ENCODE measurements around the gene WNT4. TPM values are rescaled to one million over a fixed set of nuclear protein-coding genes. Genes with fewer than 3 reads are reported as not detected.

WNT4 gene
- total and polyA plus RNA-seq, 2 donors = 1.8 to 1.9 TPM

DNA sequence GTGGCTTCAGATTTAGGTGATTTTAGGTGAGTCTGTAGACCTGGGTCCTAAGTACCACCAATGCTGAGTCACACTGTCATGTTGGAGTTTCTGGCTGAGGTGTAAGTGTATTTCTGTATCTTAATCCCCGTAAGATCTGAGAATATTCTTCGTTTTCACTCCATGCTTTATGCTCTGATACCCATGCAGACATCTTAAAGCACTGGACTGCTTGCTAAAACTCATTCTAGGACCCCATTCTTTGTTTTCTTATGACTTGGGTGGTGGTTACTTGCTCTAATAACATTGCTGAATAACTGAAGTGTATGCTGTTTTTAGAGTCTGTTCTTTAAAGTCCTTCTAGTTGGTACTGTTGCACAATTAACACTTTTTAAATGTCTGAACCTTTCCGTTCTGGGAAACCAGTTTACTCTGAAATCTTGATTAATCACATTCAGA, 53.7 kb downstream of the WNT4 start:
- H3K27me3 ChIP-seq (ENCODE audit: control insufficient read depth in 2 of 2, insufficient read depth in 1 of 2, low read length in 1 of 2) = no peaks in the 10 kb centered on the region
- H3K27ac ChIP-seq (ENCODE audit: low read depth in 1 of 2, low read length in 1 of 2) = peak overlapping the region in 1 of 2 donors; percentile 55
- H3K4me3 ChIP-seq (ENCODE audit: low read length in 2 of 2) = no peak overlapping the region
- H3K9me3 ChIP-seq (ENCODE audit: control insufficient read depth in 2 of 2, insufficient read depth in 1 of 2, low read length in 1 of 2) = no peaks in the 10 kb centered on the region
- 70% methylated on average over 3 of the region's 3 CpGs for WGBS
- H3K36me3 ChIP-seq (ENCODE audit: control insufficient read depth in 2 of 2, insufficient read depth in 2 of 2, low read length in 1 of 2) = peaks cover 14 to 39% of the 10 kb centered on the region in 2 donors
- no peak for DNase-seq (ENCODE audit: low read depth in 6 of 9, low spot score in 9 of 9)
- H3K4me1 ChIP-seq (ENCODE audit: control insufficient read depth in 2 of 2, insufficient read depth in 2 of 2, low read length in 2 of 2) = peaks cover 10 to 11% of the 10 kb centered on the region in 2 donors

DNA sequence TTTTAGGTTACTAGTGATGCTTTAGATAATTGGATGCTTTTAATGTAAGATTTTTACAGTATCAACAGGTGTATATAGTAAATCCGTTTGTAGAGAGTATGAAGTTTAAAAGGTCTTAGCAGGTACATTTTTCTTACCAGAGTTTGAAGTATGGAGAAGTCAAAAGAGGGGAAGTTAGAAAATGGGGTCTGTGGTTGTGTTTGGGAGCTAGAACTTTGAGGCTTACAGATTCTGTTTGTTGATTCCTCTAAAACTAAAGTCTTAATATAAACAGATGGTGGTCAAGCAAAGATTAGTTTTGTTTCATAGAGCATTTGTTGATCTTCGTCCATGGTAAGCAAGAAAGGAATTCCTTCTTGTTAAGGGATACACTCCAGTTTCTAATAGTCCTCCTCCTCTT, 54.6 kb downstream of the WNT4 start:
- no peak for DNase-seq (ENCODE audit: low read depth in 6 of 9, low spot score in 9 of 9)
- H3K27me3 ChIP-seq (ENCODE audit: control insufficient read depth in 2 of 2, insufficient read depth in 1 of 2, low read length in 1 of 2) = no peaks in the 10 kb centered on the region
- H3K4me3 ChIP-seq (ENCODE audit: low read length in 2 of 2) = no peak overlapping the region
- 47% methylated on average over 2 of the region's 2 CpGs for WGBS
- H3K27ac ChIP-seq (ENCODE audit: low read depth in 1 of 2, low read length in 1 of 2) = no peak overlapping the region
- H3K9me3 ChIP-seq (ENCODE audit: control insufficient read depth in 2 of 2, insufficient read depth in 1 of 2, low read length in 1 of 2) = no peaks in the 10 kb centered on the region
- peaks cover 9 to 34% of the 10 kb centered on the region in 2 donors for H3K36me3 ChIP-seq (ENCODE audit: control insufficient read depth in 2 of 2, insufficient read depth in 2 of 2, low read length in 1 of 2)
- H3K4me1 ChIP-seq (ENCODE audit: control insufficient read depth in 2 of 2, insufficient read depth in 2 of 2, low read length in 2 of 2) = peaks cover 10 to 11% of the 10 kb centered on the region in 2 donors

DNA sequence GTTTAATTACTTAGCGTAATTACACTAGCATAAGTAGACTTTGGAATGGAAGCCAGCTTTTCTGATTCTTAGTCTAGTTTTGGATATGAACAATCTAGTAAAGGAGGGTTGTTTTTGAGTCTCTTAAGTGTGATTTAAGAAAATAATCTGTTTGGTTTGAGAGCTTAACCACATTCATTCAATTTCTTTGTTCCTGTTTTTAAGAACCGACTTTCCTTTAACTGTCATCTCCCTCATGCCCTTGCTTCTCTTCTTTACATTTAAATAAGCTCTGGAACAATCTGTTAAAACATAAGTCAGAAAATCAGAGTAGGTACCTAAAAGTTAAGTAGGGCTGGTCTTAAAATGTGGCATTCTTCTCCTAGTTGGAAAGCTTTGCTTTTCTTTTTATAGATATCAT, 62.7 kb downstream of the WNT4 start:
- Histone ChIP-seq H3K36me3 (ENCODE audit: control insufficient read depth in 2 of 2, insufficient read depth in 2 of 2, low read length in 1 of 2) (peaks cover 13 to 35% of the 10 kb centered on the region in 2 donors), H3K4me1 (ENCODE audit: control insufficient read depth in 2 of 2, insufficient read depth in 2 of 2, low read length in 2 of 2) (no peaks in the 10 kb centered on the region)

DNA sequence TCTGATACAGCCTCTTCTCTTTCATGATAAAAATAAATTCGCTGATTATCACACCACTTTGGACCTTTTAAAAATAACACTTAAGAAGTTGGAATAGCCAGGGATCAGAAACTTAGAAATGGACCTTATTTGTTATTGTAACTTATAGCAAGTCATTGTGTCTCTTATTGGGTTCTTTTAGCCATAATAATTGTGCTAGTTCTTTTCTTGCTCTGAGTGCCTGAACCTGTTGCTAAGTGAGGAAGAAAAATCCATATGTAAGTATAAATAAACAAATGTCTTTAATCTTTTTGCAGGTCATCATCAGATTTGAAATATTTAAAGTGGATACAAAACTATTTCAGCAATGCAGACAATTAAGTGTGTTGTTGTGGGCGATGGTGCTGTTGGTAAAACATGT, 64.8 kb downstream of the WNT4 start:
- Histone ChIP-seq H3K36me3 (ENCODE audit: control insufficient read depth in 2 of 2, insufficient read depth in 2 of 2, low read length in 1 of 2) (peaks cover 18 to 31% of the 10 kb centered on the region in 2 donors), H3K4me1 (ENCODE audit: control insufficient read depth in 2 of 2, insufficient read depth in 2 of 2, low read length in 2 of 2) (peaks cover 0 to 2% of the 10 kb centered on the region in 2 donors)
- no peak for DNase-seq (ENCODE audit: low read depth in 6 of 9, low spot score in 9 of 9)

More for the DNA sequence above, 62.7 kb downstream of the WNT4 start:
- Histone ChIP-seq H3K4me3 (ENCODE audit: low read length in 2 of 2) (no peak overlapping the region), H3K27me3 (ENCODE audit: control insufficient read depth in 2 of 2, insufficient read depth in 1 of 2, low read length in 1 of 2) (no peaks in the 10 kb centered on the region), H3K27ac (ENCODE audit: low read depth in 1 of 2, low read length in 1 of 2) (no peak overlapping the region), H3K9me3 (ENCODE audit: control insufficient read depth in 2 of 2, insufficient read depth in 1 of 2, low read length in 1 of 2) (no peaks in the 10 kb centered on the region)
- 51% methylated on average over 2 of the region's 2 CpGs for WGBS
- DNase-seq (ENCODE audit: low read depth in 6 of 9, low spot score in 9 of 9) = no peak

DNA sequence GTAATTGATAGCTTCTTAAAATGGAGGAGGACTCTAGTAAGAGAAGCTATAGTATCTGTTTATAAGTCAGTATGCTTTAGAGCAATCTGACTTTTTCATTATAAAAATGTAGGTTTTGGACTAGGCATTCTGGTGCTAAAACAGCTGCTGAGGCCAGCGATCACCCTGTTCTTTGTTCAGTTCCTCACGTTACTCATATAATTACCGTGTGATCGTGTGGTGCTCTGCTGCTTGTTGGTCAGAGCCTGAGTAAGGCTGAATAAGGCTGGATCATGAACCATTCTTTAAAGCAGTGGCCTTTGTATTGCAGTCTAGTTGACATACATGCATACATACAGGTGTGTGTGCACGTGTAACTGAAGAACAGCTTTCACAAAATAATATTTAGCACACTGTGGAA, 65.2 kb downstream of the WNT4 start:
- H3K27me3 ChIP-seq (ENCODE audit: control insufficient read depth in 2 of 2, insufficient read depth in 1 of 2, low read length in 1 of 2) = no peaks in the 10 kb centered on the region
- H3K4me3 ChIP-seq (ENCODE audit: low read length in 2 of 2) = no peak overlapping the region
- 74% methylated on average over 5 of the region's 5 CpGs for WGBS
- peaks cover 18 to 29% of the 10 kb centered on the region in 2 donors for H3K36me3 ChIP-seq (ENCODE audit: control insufficient read depth in 2 of 2, insufficient read depth in 2 of 2, low read length in 1 of 2)
- no peak overlapping the region for H3K27ac ChIP-seq (ENCODE audit: low read depth in 1 of 2, low read length in 1 of 2)
- peaks cover 0 to 2% of the 10 kb centered on the region in 2 donors for H3K4me1 ChIP-seq (ENCODE audit: control insufficient read depth in 2 of 2, insufficient read depth in 2 of 2, low read length in 2 of 2)
- H3K9me3 ChIP-seq (ENCODE audit: control insufficient read depth in 2 of 2, insufficient read depth in 1 of 2, low read length in 1 of 2) = no peaks in the 10 kb centered on the region
- no peak for DNase-seq (ENCODE audit: low read depth in 6 of 9, low spot score in 9 of 9)

More for the DNA sequence above, 64.8 kb downstream of the WNT4 start:
- no peak overlapping the region for H3K27ac ChIP-seq (ENCODE audit: low read depth in 1 of 2, low read length in 1 of 2)
- no peaks in the 10 kb centered on the region for H3K9me3 ChIP-seq (ENCODE audit: control insufficient read depth in 2 of 2, insufficient read depth in 1 of 2, low read length in 1 of 2)
- no peak overlapping the region for H3K4me3 ChIP-seq (ENCODE audit: low read length in 2 of 2)
- 94% methylated on average over 2 of the region's 2 CpGs for WGBS
- no peaks in the 10 kb centered on the region for H3K27me3 ChIP-seq (ENCODE audit: control insufficient read depth in 2 of 2, insufficient read depth in 1 of 2, low read length in 1 of 2)

DNA sequence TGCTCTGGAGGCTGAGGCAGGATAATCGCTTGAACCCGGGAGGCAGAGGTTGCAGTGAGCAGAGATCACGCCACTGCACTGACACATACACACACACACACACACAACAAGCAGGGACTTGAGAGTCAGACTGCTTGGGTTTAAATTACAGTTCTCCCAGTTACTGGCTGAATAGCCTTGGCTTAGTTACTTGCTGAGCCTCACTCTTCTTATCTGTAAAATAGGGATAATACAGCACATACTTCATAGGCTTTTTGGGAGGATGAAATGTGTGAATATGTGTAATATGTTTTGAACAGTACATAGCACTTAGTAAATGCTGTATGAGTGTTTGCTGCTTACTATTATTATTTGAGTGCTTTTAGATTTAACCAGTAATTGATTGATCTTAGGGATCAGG, 66.6 kb downstream of the WNT4 start:
- no peak for DNase-seq (ENCODE audit: low read depth in 6 of 9, low spot score in 9 of 9)
- Histone ChIP-seq H3K27me3 (ENCODE audit: control insufficient read depth in 2 of 2, insufficient read depth in 1 of 2, low read length in 1 of 2) (no peaks in the 10 kb centered on the region), H3K4me3 (ENCODE audit: low read length in 2 of 2) (no peak overlapping the region), H3K27ac (ENCODE audit: low read depth in 1 of 2, low read length in 1 of 2) (no peak overlapping the region), H3K4me1 (ENCODE audit: control insufficient read depth in 2 of 2, insufficient read depth in 2 of 2, low read length in 2 of 2) (peaks cover 0 to 2% of the 10 kb centered on the region in 2 donors), H3K36me3 (ENCODE audit: control insufficient read depth in 2 of 2, insufficient read depth in 2 of 2, low read length in 1 of 2) (peaks cover 11 to 22% of the 10 kb centered on the region in 2 donors), H3K9me3 (ENCODE audit: control insufficient read depth in 2 of 2, insufficient read depth in 1 of 2, low read length in 1 of 2) (no peaks in the 10 kb centered on the region)
- 90% methylated on average over 3 of the region's 3 CpGs for WGBS

DNA sequence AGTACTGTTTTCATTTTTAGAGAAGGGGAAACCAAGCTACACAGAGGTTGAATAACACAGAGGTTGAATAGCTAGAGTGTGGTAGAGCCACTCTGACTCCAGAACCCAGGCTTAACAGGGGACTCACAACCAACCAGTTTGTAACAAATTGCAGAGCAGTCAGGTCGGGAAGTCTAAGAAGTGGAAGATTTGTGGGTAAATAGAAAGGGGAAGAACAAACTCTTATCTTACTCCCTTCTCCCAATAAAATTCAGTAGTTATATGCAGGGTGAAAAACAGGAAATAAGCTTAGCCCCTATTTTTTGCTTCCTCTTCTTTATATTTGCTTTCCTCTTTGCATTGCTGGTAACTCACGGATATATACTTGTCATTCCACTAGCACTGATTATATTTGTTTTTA, 67.2 kb downstream of the WNT4 start:
- peaks cover 5 to 21% of the 10 kb centered on the region in 2 donors for H3K36me3 ChIP-seq (ENCODE audit: control insufficient read depth in 2 of 2, insufficient read depth in 2 of 2, low read length in 1 of 2)

DNA sequence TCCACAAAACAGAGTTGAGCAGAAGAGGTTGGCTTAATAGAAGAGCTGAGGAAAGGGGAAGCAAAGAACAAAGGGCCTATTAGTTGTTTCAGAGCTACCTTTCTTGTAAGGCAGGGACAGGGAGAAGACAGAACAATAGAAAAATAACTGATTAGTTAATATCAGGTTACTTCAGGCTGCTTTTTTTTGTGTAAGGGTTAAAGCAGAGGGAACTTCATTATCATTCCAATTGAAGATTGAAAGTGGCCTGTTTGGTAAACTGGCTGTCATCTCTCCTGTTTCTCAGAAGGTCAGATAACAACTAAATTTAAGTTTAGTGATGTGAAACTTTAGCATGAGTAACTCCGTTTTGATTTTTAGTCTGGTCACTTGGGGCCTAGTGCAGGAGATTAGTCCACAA, 68.1 kb downstream of the WNT4 start:
- Histone ChIP-seq H3K4me1 (ENCODE audit: control insufficient read depth in 2 of 2, insufficient read depth in 2 of 2, low read length in 2 of 2) (peaks cover 0 to 2% of the 10 kb centered on the region in 2 donors), H3K36me3 (ENCODE audit: control insufficient read depth in 2 of 2, insufficient read depth in 2 of 2, low read length in 1 of 2) (peaks cover 5 to 12% of the 10 kb centered on the region in 2 donors), H3K9me3 (ENCODE audit: control insufficient read depth in 2 of 2, insufficient read depth in 1 of 2, low read length in 1 of 2) (peaks cover 0 to under 1% of the 10 kb centered on the region in 2 donors), H3K27me3 (ENCODE audit: control insufficient read depth in 2 of 2, insufficient read depth in 1 of 2, low read length in 1 of 2) (no peaks in the 10 kb centered on the region), H3K27ac (ENCODE audit: low read depth in 1 of 2, low read length in 1 of 2) (no peak overlapping the region), H3K4me3 (ENCODE audit: low read length in 2 of 2) (no peak overlapping the region)
- 45% methylated on average over 1 of the region's 1 CpG for WGBS
- DNase-seq (ENCODE audit: low read depth in 6 of 9, low spot score in 9 of 9) = no peak

More for the DNA sequence above, 67.2 kb downstream of the WNT4 start:
- Histone ChIP-seq H3K27ac (ENCODE audit: low read depth in 1 of 2, low read length in 1 of 2) (no peak overlapping the region), H3K27me3 (ENCODE audit: control insufficient read depth in 2 of 2, insufficient read depth in 1 of 2, low read length in 1 of 2) (no peaks in the 10 kb centered on the region), H3K4me1 (ENCODE audit: control insufficient read depth in 2 of 2, insufficient read depth in 2 of 2, low read length in 2 of 2) (peaks cover 0 to 2% of the 10 kb centered on the region in 2 donors), H3K9me3 (ENCODE audit: control insufficient read depth in 2 of 2, insufficient read depth in 1 of 2, low read length in 1 of 2) (no peaks in the 10 kb centered on the region), H3K4me3 (ENCODE audit: low read length in 2 of 2) (no peak overlapping the region)
- no peak for DNase-seq (ENCODE audit: low read depth in 6 of 9, low spot score in 9 of 9)
- WGBS = 29% methylated on average over 2 of the region's 2 CpGs

DNA sequence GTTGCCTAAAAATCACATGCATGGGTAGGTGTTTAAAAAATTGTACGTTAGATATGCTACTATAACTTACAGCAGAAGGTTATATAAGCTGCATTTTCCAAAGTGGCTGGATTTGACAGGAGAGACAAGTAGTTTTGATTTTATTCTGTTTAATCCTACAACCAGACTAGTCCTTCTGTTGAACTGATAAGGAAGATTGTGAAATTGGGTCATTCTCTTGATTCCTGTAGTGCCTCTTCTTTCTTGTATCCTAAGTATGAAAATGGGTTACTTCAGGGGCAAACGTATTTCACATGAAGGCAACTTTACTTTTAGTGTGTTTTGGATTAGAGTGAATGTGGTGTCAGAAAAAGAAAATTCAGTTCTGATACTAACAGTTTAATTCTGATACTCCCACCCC, 71.4 kb downstream of the WNT4 start:
- peaks cover 0 to 2% of the 10 kb centered on the region in 2 donors for H3K4me1 ChIP-seq (ENCODE audit: control insufficient read depth in 2 of 2, insufficient read depth in 2 of 2, low read length in 2 of 2)
- H3K36me3 ChIP-seq (ENCODE audit: control insufficient read depth in 2 of 2, insufficient read depth in 2 of 2, low read length in 1 of 2) = peaks cover 0 to 5% of the 10 kb centered on the region in 2 donors
- H3K27ac ChIP-seq (ENCODE audit: low read depth in 1 of 2, low read length in 1 of 2) = no peak overlapping the region

More for the DNA sequence above, 71.4 kb downstream of the WNT4 start:
- 96% methylated on average over 2 of the region's 2 CpGs for WGBS
- DNase-seq (ENCODE audit: low read depth in 6 of 9, low spot score in 9 of 9) = no peak
- H3K9me3 ChIP-seq (ENCODE audit: control insufficient read depth in 2 of 2, insufficient read depth in 1 of 2, low read length in 1 of 2) = peaks cover 0 to 3% of the 10 kb centered on the region in 2 donors
- H3K27me3 ChIP-seq (ENCODE audit: control insufficient read depth in 2 of 2, insufficient read depth in 1 of 2, low read length in 1 of 2) = no peaks in the 10 kb centered on the region
- no peak overlapping the region for H3K4me3 ChIP-seq (ENCODE audit: low read length in 2 of 2)
